ENCODE data around the gene LETMD1.

DNA sequence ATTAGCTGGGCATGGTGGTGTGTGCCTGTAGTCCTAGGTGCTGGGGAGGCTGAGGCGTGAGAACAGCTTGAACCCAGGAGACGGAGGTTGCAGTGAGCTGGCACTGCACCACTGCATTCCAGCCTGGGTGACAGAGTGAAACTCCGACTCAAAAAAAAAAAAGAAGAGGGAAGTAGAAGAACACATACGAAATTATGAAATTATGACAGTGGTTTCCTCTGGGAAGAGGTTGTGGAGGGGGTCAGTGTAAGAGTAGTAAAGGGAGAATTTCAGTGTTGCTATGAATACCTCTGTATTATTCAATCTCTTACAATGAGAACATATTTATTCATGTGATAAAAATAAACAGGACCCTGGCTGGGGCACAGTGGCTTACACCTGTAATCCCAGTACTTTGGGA lies 60.0 kb downstream of the LETMD1 start:
- no peak for TF ChIP-seq GATA2 (IDR thresholded peaks at IDR 0.05; ENCODE audit: low read depth, low read length)
- no peak for TF ChIP-seq GATA3 (IDR thresholded peaks at IDR 0.05; ENCODE audit: low read depth, low read length)

All from SH-SY5Y (cell line).